HepG2 (cell line): Measurements from ENCODE around the gene ZPR1. TPM values are rescaled to one million over a fixed set of nuclear protein-coding genes. Genes with fewer than 3 reads are reported as not detected.
A peak's percentile ranks its signal among the peaks of the same experiment; 100 is the strongest.

ENCODE experiments used
- ETS1 ChIP-seq: sonication (generic); formaldehyde crosslinking; IDR thresholded peaks from 2 replicates; pipeline ENCODE4 v1.4.0; 2020; ENCODE audit warnings: missing genetic modification reagents
- HMG20A ChIP-seq: IDR thresholded peaks from 2 replicates; pipeline ENCODE4 v1.6.1; 2016; ENCODE audit warnings: borderline replicate concordance
- HOXA7 ChIP-seq: sonication (generic); formaldehyde crosslinking; IDR thresholded peaks from 2 replicates; pipeline ENCODE4 v1.8.1; 2022; ENCODE audit warnings: mild to moderate bottlenecking, missing genetic modification reagents, moderate library complexity
- KLF16 ChIP-seq, 2 experiments: sonication (generic) in 1 of 2; formaldehyde crosslinking in 1 of 2; IDR thresholded peaks; 2 replicates each; pipeline versions ENCODE4 v1.6.1 to v1.8.0; 2016 to 2023; ENCODE audit warnings: missing genetic modification reagents in 2 of 2, missing compliant biosample characterization in 1 of 2
- MIER2 ChIP-seq: IDR thresholded peaks from 2 replicates; pipeline ENCODE4 v1.6.1; 2016; ENCODE audit warnings: missing biosample characterization, missing genetic modification reagents
- MTF2 ChIP-seq: sonication (generic); formaldehyde crosslinking; IDR thresholded peaks from 2 replicates; pipeline ENCODE4 v1.5.0; 2020; ENCODE audit warnings: missing genetic modification reagents, borderline replicate concordance
- REPIN1 ChIP-seq: sonication (generic); formaldehyde crosslinking; IDR thresholded peaks from 2 replicates; pipeline ENCODE4 v1.8.0; 2022; ENCODE audit warnings: missing genetic modification reagents, low read depth, mild to moderate bottlenecking, borderline replicate concordance
- SPEN ChIP-seq: sonication (generic); formaldehyde crosslinking; IDR thresholded peaks from 2 replicates; pipeline ENCODE4 v1.5.1; 2020; ENCODE audit warnings: low read depth, mild to moderate bottlenecking, missing genetic modification reagents
- TCF7 ChIP-seq: sonication (generic); IDR thresholded peaks from 2 replicates; pipeline ENCODE4 v1.6.1; 2016; ENCODE audit warnings: antibody characterized with exemption, low read depth
- TOE1 ChIP-seq: sonication (generic); formaldehyde crosslinking; IDR thresholded peaks from 2 replicates; pipeline ENCODE4 v1.4.0; 2020; ENCODE audit warnings: mild to moderate bottlenecking, missing genetic modification reagents
- ZBTB42 ChIP-seq: sonication (generic); formaldehyde crosslinking; IDR thresholded peaks from 2 replicates; pipeline ENCODE4 v1.5.0; 2020; ENCODE audit warnings: mild to moderate bottlenecking, missing genetic modification reagents
- ZMAT3 ChIP-seq: sonication (generic); formaldehyde crosslinking; conservative IDR thresholded peaks from 2 replicates; pipeline ENCODE4 v1.7.0; 2021; ENCODE audit warnings: missing genetic modification reagents
- ZNF235 ChIP-seq: sonication (generic); formaldehyde crosslinking; IDR thresholded peaks from 2 replicates; pipeline ENCODE4 v1.8.1; 2023; ENCODE audit warnings: mild to moderate bottlenecking, missing genetic modification reagents, borderline replicate concordance
- ZNF329 ChIP-seq: sonication (generic); formaldehyde crosslinking; IDR thresholded peaks from 2 replicates; pipeline ENCODE4 v1.9.0; 2021; ENCODE audit warnings: low read depth, mild to moderate bottlenecking, missing genetic modification reagents
- ZNF703 ChIP-seq: sonication (generic); formaldehyde crosslinking; IDR thresholded peaks from 2 replicates; pipeline ENCODE4 v1.5.1; 2020; ENCODE audit warnings: missing genetic modification reagents, mild to moderate bottlenecking, moderate library complexity, borderline replicate concordance
- ZNF737 ChIP-seq: sonication (generic); formaldehyde crosslinking; IDR thresholded peaks from 2 replicates; pipeline ENCODE4 v1.5.0; 2020; ENCODE audit warnings: missing genetic modification reagents, mild to moderate bottlenecking, borderline replicate concordance
- polyA plus RNA-seq, 8 experiments: library from polyadenylated mRNA; depleted of rRNA in 3 of 8; stranded (reverse) in 7 of 8; unstranded in 1 of 8; fragments of >200 nt; fragmentation: Illumina TruSeq in 4 of 8; extraction: Trizol in 4 of 8; gene quantifications; 2 replicates each; pipeline versions ENCODE4 v1.2.1 to v1.2.3, GENCODE V29; 2011 to 2016; ENCODE audit warnings: low read depth in 4 of 8, missing spikeins in 1 of 8, mixed read lengths in 1 of 8; ENCODE audit not compliant: insufficient read depth in 1 of 8
- total RNA-seq, 5 experiments: library from RNA; depleted of rRNA; stranded (reverse); fragments of >200 nt; fragmentation: Illumina TruSeq; extraction: Trizol; gene quantifications; 2 replicates each; pipeline ENCODE4 v1.2.3, GENCODE V29; 2016; ENCODE audit warnings: low read depth in 1 of 5
- TF ChIP-seq, protein P1 (sequence below): sonication (generic); formaldehyde crosslinking; IDR thresholded peaks from 2 replicates; pipeline ENCODE4 v1.4.0; 2020; ENCODE audit warnings: mild to moderate bottlenecking, missing genetic modification reagents, borderline replicate concordance
- TF ChIP-seq, protein P2 (sequence below): sonication (generic); formaldehyde crosslinking; IDR thresholded peaks from 2 replicates; pipeline ENCODE4 v1.4.0; 2020; ENCODE audit warnings: mild to moderate bottlenecking, missing genetic modification reagents
- TF ChIP-seq, protein P3 (sequence below): sonication (generic); formaldehyde crosslinking; IDR thresholded peaks from 2 replicates; pipeline ENCODE4 v1.8.0; 2022; ENCODE audit warnings: mild to moderate bottlenecking, missing genetic modification reagents

The ZPR1 gene
- total and polyA plus RNA-seq, 2 of the 13 experiments (the other 11 are each of a cell fraction or from before 2014, with no cell fraction given) = 40.0 to 79.3 TPM

DNA sequence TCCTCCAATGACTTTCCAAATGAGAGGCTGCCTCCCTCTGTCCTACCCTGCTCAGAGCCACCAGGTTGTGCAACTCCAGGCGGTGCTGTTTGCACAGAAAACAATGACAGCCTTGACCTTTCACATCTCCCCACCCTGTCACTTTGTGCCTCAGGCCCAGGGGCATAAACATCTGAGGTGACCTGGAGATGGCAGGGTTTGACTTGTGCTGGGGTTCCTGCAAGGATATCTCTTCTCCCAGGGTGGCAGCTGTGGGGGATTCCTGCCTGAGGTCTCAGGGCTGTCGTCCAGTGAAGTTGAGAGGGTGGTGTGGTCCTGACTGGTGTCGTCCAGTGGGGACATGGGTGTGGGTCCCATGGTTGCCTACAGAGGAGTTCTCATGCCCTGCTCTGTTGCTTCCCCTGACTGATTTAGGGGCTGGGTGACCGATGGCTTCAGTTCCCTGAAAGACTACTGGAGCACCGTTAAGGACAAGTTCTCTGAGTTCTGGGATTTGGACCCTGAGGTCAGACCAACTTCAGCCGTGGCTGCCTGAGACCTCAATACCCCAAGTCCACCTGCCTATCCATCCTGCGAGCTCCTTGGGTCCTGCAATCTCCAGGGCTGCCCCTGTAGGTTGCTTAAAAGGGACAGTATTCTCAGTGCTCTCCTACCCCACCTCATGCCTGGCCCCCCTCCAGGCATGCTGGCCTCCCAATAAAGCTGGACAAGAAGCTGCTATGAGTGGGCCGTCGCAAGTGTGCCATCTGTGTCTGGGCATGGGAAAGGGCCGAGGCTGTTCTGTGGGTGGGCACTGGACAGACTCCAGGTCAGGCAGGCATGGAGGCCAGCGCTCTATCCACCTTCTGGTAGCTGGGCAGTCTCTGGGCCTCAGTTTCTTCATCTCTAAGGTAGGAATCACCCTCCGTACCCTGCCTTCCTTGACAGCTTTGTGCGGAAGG, 44.8 kb upstream of the ZPR1 start (continued):
- peak; percentile 85; the same call in 1 of the 2 replicates for TF ChIP-seq ETS1
- peak; percentile 94 for TF ChIP-seq SPEN
- TF ChIP-seq, protein P1, sequence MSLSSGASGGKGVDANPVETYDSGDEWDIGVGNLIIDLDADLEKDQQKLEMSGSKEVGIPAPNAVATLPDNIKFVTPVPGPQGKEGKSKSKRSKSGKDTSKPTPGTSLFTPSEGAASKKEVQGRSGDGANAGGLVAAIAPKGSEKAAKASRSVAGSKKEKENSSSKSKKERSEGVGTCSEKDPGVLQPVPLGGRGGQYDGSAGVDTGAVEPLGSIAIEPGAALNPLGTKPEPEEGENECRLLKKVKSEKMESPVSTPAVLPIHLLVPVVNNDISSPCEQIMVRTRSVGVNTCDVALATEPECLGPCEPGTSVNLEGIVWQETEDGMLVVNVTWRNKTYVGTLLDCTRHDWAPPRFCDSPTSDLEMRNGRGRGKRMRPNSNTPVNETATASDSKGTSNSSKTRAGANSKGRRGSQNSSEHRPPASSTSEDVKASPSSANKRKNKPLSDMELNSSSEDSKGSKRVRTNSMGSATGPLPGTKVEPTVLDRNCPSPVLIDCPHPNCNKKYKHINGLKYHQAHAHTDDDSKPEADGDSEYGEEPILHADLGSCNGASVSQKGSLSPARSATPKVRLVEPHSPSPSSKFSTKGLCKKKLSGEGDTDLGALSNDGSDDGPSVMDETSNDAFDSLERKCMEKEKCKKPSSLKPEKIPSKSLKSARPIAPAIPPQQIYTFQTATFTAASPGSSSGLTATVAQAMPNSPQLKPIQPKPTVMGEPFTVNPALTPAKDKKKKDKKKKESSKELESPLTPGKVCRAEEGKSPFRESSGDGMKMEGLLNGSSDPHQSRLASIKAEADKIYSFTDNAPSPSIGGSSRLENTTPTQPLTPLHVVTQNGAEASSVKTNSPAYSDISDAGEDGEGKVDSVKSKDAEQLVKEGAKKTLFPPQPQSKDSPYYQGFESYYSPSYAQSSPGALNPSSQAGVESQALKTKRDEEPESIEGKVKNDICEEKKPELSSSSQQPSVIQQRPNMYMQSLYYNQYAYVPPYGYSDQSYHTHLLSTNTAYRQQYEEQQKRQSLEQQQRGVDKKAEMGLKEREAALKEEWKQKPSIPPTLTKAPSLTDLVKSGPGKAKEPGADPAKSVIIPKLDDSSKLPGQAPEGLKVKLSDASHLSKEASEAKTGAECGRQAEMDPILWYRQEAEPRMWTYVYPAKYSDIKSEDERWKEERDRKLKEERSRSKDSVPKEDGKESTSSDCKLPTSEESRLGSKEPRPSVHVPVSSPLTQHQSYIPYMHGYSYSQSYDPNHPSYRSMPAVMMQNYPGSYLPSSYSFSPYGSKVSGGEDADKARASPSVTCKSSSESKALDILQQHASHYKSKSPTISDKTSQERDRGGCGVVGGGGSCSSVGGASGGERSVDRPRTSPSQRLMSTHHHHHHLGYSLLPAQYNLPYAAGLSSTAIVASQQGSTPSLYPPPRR (CRISPR knock-in tag) = peak; percentile 98
- peak; percentile 62; the same call in 1 of the 2 replicates for TF ChIP-seq ZNF737
- TF ChIP-seq REPIN1 (CRISPR knock-in tag) = peak; percentile 89
- peak; percentile 98 for TF ChIP-seq HMG20A (CRISPR knock-in tag)
- TF ChIP-seq ZNF329 (CRISPR knock-in tag) = 0 out of 2 replicates have a peak, but pooled peaks have one; percentile 48
- peak; percentile 82; the same call in 1 of the 2 replicates for TF ChIP-seq ZMAT3 (CRISPR knock-in tag)
- peak; percentile 54; the same call in 1 of the 2 replicates for TF ChIP-seq ZNF703 (CRISPR knock-in tag)
- no peak; the same call in 1 of the 2 replicates for TF ChIP-seq ZBTB42 (CRISPR knock-in tag)
- 0 out of 2 replicates have a peak, but pooled peaks have one; percentile 1 for TF ChIP-seq ZNF235 (CRISPR knock-in tag)
- no peak for TF ChIP-seq MTF2 (CRISPR knock-in tag)
- TF ChIP-seq KLF16 (CRISPR knock-in tag; IDR thresholded peaks at IDR 0.05) = peak in 1 of 2 experiments; percentile 92; a peak in 2 of 4 replicates
- 0 out of 2 replicates have a peak, but pooled peaks have one; percentile 65 for TF ChIP-seq TOE1 (CRISPR knock-in tag)
- TF ChIP-seq TCF7 = peak; percentile 83
- TF ChIP-seq, protein P2, sequence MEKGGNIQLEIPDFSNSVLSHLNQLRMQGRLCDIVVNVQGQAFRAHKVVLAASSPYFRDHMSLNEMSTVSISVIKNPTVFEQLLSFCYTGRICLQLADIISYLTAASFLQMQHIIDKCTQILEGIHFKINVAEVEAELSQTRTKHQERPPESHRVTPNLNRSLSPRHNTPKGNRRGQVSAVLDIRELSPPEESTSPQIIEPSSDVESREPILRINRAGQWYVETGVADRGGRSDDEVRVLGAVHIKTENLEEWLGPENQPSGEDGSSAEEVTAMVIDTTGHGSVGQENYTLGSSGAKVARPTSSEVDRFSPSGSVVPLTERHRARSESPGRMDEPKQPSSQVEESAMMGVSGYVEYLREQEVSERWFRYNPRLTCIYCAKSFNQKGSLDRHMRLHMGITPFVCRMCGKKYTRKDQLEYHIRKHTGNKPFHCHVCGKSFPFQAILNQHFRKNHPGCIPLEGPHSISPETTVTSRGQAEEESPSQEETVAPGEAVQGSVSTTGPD (CRISPR knock-in tag) = no peak; the same call in 1 of the 2 replicates
- 0 out of 2 replicates have a peak, but pooled peaks have one; percentile 22 for TF ChIP-seq MIER2 (CRISPR knock-in tag)
- TF ChIP-seq, protein P3, sequence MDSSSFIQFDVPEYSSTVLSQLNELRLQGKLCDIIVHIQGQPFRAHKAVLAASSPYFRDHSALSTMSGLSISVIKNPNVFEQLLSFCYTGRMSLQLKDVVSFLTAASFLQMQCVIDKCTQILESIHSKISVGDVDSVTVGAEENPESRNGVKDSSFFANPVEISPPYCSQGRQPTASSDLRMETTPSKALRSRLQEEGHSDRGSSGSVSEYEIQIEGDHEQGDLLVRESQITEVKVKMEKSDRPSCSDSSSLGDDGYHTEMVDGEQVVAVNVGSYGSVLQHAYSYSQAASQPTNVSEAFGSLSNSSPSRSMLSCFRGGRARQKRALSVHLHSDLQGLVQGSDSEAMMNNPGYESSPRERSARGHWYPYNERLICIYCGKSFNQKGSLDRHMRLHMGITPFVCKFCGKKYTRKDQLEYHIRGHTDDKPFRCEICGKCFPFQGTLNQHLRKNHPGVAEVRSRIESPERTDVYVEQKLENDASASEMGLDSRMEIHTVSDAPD = 0 out of 2 replicates have a peak, but pooled peaks have one; percentile 15
- no peak for TF ChIP-seq HOXA7
